Effector memory CD8-positive, alpha-beta T cell (primary cell): ENCODE results near the gene UTP25.
"Not testable (repeated sequence)": the region's sequence is repeated elsewhere in the genome, so short reads cannot be mapped to it uniquely, and the experiment has no call there.

ENCODE experiments used
- ATAC-seq: fragments of 150-1000 bp; cut with Tn5 transposase; replicated peaks from 2 replicates; pipeline ENCODE4 v1.10.0; 2021; ENCODE audit warnings: mild to moderate bottlenecking, moderate library complexity
- DNase-seq, 3 experiments: peaks; one replicate each; pipeline ENCODE4 v3.0.0; 2021
- H3K27ac Mint-ChIP-seq, 2 donors: one replicate each; pipeline ENCODE4 v1.8.0; 2022; ENCODE audit warnings: mild to moderate bottlenecking in 2 of 2, mixed read lengths in 2 of 2, moderate library complexity in 2 of 2
- H3K27me3 Mint-ChIP-seq, 2 donors: one replicate each; pipeline ENCODE4 v1.8.0; 2022; ENCODE audit warnings: mixed read lengths in 2 of 2
- H3K36me3 Mint-ChIP-seq: one replicate; pipeline ENCODE4 v1.8.0; 2022; ENCODE audit warnings: mild to moderate bottlenecking, moderate library complexity, mixed read lengths; ENCODE audit not compliant: insufficient read depth
- H3K4me1 Mint-ChIP-seq, 2 donors: one replicate each; pipeline ENCODE4 v1.8.0; 2022; ENCODE audit warnings: low read depth in 2 of 2, mixed read lengths in 2 of 2
- H3K4me3 Mint-ChIP-seq, 2 donors: one replicate each; pipeline ENCODE4 v1.8.0; 2022; ENCODE audit warnings: mild to moderate bottlenecking in 2 of 2, mixed read lengths in 2 of 2, moderate library complexity in 2 of 2
- H3K9me3 Mint-ChIP-seq, 2 donors: one replicate each; pipeline ENCODE4 v1.8.0; 2022; ENCODE audit warnings: mixed read lengths in 2 of 2

UTP25 gene

DNA sequence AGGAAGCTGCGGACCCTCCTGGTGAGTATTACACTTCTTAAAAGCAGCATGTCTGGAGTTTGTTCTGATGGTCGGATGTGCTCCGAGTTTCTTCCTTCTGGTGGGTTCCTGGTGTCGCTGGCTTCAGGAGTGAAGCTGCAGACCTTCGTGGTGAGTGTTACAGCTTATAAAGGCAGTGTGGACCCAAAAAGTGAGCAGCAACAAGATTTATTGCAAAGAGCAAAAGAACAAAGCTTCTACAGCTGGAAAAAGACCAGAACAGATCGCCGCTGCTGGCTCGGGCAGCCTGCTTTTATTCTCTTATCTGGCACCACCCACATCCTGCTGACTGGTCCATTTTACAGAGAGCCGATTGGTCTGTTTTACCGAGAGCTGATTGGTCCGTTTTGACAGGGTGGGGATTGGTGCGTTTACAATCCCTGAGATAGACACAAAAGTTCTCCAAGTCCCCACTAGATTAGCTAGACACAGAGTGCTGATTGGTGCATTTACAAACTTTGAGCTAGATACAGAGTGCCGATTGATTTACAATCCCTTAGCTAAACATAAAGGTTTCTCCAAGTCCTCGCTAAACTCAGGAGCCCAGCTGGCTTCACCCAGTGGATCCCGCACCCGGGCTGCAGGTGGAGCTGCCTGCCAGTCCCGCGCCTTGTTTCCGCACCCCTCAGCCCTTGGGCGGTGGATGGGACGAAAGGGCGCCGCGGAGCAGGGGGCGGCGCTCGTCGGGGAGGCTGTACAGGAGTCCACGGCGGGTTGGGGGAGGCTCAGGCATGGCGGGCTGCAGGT, 60.7 kb downstream of the UTP25 start:
- not testable (repeated sequence) for DNase-seq, ATAC-seq, H3K36me3 Mint-ChIP-seq, H3K4me1 Mint-ChIP-seq, H3K9me3 Mint-ChIP-seq, H3K27ac Mint-ChIP-seq, H3K4me3 Mint-ChIP-seq
- peaks cover 33 to 43% of the 10 kb centered on the region in 2 donors for H3K27me3 Mint-ChIP-seq

DNA sequence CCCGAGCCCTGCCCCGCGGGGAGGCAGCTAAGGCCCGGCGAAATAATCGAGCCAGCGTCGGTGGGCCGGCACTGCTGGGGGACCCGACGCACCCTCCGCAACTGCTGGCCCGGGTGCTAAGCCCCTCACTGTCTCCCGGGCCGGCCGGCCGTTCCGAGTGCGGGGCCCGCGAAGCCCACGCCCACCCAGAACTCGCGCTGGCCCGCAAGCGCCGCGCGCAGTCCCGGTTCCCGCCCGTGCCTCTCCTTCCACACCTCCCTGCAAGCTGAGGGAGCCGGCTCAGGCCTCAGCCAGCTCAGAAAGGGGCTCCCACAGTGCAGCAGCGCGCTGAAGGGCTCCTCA, 61.3 kb downstream of the UTP25 start:
- H3K36me3 Mint-ChIP-seq = no peaks in the 10 kb centered on the region
- no peak for ATAC-seq

DNA sequence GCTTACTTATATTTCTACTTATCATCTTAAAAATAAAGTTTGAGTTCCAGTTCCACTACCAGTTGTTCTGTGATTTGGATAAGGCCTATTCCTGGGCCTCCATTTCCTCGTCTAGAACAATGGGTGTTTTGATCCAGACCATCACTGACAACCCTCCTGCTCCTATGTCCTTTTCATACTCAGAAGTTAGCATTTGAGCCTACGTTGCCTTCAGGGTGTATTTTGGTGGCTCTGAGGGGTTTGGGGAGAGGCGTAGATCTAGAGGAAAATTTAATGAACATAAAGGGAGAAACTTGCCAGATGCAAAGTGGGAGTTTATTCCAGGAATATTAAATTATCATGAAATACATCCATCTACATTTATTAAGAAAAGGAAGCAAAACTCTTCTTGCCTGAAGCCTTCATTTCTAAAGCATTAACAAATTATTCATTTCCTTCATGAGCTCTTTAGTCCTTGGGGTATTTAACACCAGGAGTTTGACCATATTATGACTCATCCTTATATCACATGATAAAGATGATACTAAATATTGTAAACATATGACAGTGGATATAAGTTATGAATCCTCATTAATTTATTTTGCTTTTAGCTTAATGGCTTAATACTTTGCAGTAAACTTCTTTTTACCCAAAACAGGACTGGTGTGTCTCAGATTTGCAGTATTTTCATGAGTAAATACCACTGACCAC, 63.0 kb downstream of the UTP25 start:
- no peaks in the 10 kb centered on the region for H3K4me1 Mint-ChIP-seq
- ATAC-seq = no peak
- no peak overlapping the region for H3K27ac Mint-ChIP-seq
- no peaks in the 10 kb centered on the region for H3K36me3 Mint-ChIP-seq
- no peak for DNase-seq
- no peaks in the 10 kb centered on the region for H3K9me3 Mint-ChIP-seq
- H3K4me3 Mint-ChIP-seq = no peak overlapping the region
- H3K27me3 Mint-ChIP-seq = peaks cover 39 to 54% of the 10 kb centered on the region in 2 donors

More for the DNA sequence above, 61.3 kb downstream of the UTP25 start:
- Mint-ChIP-seq H3K4me1 (no peaks in the 10 kb centered on the region), H3K27me3 (peaks cover 34 to 43% of the 10 kb centered on the region in 2 donors), H3K27ac (no peak overlapping the region), H3K4me3 (no peak overlapping the region), H3K9me3 (no peaks in the 10 kb centered on the region)
- DNase-seq = no peak

DNA sequence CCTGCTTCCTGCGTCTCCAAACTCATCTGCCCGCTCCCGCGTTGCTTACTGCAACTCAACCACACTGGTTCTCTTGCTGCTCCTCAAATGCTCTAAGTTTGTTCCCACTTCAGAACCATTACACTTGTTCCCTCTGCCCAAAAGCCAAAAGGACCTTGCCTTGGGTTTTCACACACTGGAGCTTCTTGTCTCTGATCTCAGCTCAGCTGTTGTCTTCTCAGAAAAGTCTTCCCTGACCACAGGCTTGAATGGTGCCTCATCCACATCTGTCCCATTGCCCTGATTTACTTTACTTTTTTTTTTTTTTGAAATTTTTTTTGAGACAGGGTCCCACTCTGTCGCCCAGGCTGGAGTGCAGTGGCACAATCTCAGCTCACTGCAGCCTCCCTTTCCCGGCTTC, 66.0 kb downstream of the UTP25 start:
- peaks cover 36 to 44% of the 10 kb centered on the region in 2 donors for H3K27me3 Mint-ChIP-seq
- no peaks in the 10 kb centered on the region for H3K9me3 Mint-ChIP-seq
- no peaks in the 10 kb centered on the region for H3K4me1 Mint-ChIP-seq
- DNase-seq (no peak), ATAC-seq (no peak)
- no peak overlapping the region for H3K4me3 Mint-ChIP-seq
- H3K27ac Mint-ChIP-seq = no peak overlapping the region
- H3K36me3 Mint-ChIP-seq = no peaks in the 10 kb centered on the region

DNA sequence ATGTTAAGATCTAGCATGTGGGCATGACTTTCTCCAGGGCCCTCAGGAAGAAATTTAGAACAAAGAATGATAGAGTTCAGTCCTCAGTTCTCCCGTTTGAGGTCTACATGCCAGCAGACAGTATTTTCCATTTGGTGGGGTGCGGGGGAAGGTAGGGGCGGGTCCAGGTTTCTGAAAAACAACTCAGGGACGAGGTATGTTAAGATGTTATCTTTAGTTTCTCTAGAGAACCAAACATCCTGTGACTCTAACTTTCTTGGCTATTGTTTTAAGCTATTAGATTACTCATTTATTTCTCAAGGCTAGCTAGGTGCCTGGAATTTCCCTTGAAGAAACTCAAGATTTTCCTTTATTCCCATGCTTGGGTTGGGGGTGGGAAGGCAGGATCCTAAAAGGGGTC, 67.9 kb downstream of the UTP25 start:
- H3K36me3 Mint-ChIP-seq = no peaks in the 10 kb centered on the region
- no peaks in the 10 kb centered on the region for H3K4me1 Mint-ChIP-seq
- H3K27me3 Mint-ChIP-seq = peaks cover 43 to 53% of the 10 kb centered on the region in 2 donors
- no peak for DNase-seq
- H3K9me3 Mint-ChIP-seq = no peaks in the 10 kb centered on the region
- no peak for ATAC-seq
- H3K27ac Mint-ChIP-seq = no peak overlapping the region
- no peak overlapping the region for H3K4me3 Mint-ChIP-seq

DNA sequence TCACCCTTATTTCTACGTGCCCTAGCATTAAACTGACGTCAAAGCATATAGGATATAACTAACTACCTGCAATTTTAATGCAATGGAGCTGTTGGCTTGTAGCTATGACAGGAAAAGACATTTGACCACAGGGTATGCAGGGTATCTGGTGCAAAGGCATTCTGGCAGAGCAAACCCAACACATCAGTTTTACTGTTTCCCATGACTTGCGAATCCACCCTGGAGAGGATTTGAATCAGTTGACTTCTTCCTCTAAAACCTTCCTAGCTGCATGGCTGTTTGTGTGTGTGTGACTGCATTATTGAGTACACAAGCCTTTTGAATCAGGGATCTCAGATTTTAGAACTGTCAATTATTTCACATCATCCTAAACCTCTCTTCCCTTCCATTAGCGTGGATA, 68.6 kb downstream of the UTP25 start:
- H3K36me3 Mint-ChIP-seq = no peaks in the 10 kb centered on the region
- H3K27me3 Mint-ChIP-seq = peaks cover 43 to 55% of the 10 kb centered on the region in 2 donors
- no peak for ATAC-seq
- H3K9me3 Mint-ChIP-seq = no peaks in the 10 kb centered on the region
- H3K4me3 Mint-ChIP-seq = no peak overlapping the region
- no peak for DNase-seq
- H3K4me1 Mint-ChIP-seq = no peaks in the 10 kb centered on the region
- H3K27ac Mint-ChIP-seq = no peak overlapping the region

DNA sequence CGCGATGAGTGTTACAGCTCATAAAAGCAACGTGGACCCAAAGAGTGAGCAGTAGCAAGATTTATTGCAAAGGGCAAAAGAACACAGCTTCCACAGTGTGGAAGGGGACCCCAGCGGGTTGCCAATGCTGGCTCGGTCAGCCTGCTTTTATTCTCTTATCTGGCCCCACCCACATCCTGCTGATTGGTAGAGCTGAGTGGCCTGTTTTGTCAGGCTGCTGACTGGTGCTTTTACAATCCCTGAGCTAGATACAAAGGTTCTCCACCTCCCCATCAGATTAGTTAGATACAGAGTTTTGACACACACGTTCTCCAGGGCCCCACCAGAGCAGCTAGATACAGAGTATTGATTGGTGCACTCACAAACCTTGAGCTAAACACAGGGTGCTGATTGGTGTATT, 70.5 kb downstream of the UTP25 start:
- not testable (repeated sequence) for H3K4me1 Mint-ChIP-seq, H3K9me3 Mint-ChIP-seq, ATAC-seq, H3K4me3 Mint-ChIP-seq, DNase-seq, H3K36me3 Mint-ChIP-seq, H3K27ac Mint-ChIP-seq
- H3K27me3 Mint-ChIP-seq = peaks cover 49 to 60% of the 10 kb centered on the region in 2 donors

DNA sequence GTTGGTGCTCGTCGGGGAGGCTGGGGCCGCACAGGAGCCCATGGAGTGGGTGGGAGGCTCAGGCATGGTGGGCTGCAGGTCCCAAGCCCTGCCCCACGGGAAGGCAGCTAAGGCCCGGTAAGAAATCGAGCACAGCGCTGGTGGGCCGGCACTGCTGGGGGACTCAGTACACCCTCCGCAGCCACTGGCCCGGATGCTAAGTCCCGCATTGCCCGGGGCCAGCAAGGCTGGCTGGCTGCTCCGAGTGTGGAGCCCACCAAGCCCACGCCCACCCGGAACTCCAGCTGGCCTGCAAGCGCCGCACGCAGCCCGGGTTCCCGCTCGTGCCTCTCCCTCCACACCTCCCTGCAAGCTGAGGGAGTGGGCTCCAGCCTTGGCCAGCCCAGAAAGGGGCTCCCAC, 71.1 kb downstream of the UTP25 start:
- H3K4me3 Mint-ChIP-seq = not testable (repeated sequence)

DNA sequence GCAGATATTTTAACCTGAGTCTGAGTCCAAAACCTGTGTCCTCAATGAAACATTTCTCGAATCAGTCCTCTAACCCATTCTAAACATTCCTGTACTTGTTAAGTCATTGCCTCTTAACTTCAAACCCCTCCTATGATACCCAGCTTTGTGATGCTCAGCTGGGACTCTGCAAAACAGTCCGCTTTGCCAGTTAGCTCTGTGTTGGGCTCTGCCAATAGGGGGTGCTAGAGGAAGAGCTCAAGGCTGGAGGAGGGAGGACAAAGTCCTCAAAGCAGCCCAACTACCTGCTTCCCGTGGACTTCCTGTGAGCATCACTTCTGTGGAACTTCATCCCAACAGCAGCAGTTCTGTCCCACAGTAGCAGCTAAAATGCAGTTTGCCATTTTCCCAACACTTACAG, 72.2 kb downstream of the UTP25 start:
- peaks cover 41 to 45% of the 10 kb centered on the region in 2 donors for H3K27me3 Mint-ChIP-seq
- ATAC-seq (no peak), DNase-seq (no peak)
- no peak overlapping the region for H3K4me3 Mint-ChIP-seq
- H3K36me3 Mint-ChIP-seq = no peaks in the 10 kb centered on the region
- H3K9me3 Mint-ChIP-seq = no peaks in the 10 kb centered on the region
- H3K4me1 Mint-ChIP-seq = no peaks in the 10 kb centered on the region
- no peak overlapping the region for H3K27ac Mint-ChIP-seq

More for the DNA sequence above, 71.1 kb downstream of the UTP25 start:
- H3K9me3 Mint-ChIP-seq, H3K27ac Mint-ChIP-seq, H3K4me1 Mint-ChIP-seq, H3K36me3 Mint-ChIP-seq, DNase-seq, ATAC-seq: not testable (repeated sequence)
- H3K27me3 Mint-ChIP-seq = peaks cover 46 to 56% of the 10 kb centered on the region in 2 donors

DNA sequence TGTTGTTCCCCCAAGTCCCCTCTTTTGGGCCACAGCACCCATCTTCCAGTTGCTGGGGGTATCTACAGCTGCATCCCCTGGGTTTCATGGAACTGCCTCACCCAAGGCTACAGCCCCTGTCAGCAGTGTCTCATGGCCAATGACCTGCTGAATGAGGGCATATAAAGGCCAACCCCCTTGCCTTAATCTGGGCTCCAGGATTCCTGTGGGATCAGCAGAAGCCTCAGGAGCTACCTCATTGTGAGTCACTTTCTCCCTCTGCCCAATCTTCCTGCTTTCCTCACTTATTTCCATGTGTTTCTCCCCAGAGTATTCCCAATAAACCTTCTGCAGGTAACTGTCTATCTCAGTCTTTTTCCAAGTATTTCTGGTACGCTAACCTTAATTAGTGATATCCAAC, 73.0 kb downstream of the UTP25 start:
- peaks cover 36 to 37% of the 10 kb centered on the region in 2 donors for H3K27me3 Mint-ChIP-seq
- H3K36me3 Mint-ChIP-seq = no peaks in the 10 kb centered on the region
- DNase-seq (no peak), ATAC-seq (no peak)
- no peaks in the 10 kb centered on the region for H3K9me3 Mint-ChIP-seq
- H3K4me1 Mint-ChIP-seq = no peaks in the 10 kb centered on the region
- no peak overlapping the region for H3K4me3 Mint-ChIP-seq
- H3K27ac Mint-ChIP-seq = no peak overlapping the region

DNA sequence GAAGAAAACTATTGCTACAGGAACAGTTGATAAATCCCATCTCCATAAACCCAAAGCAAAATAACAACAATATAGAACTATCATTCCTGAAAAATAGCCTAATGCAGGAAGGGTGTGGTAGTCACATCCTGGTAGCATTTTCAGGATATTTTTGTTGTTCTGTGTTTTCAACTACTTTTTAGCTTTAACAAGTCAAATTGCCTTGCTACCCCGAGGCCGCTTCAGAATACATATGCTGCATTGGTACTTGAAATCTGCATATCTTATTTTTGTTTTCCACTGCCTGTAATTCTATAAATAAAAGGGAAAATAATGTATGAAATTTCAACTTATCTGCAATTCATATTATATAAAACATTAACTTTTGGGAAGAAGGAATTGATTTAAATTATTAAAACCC, 73.4 kb downstream of the UTP25 start:
- H3K27me3 Mint-ChIP-seq = peaks cover 31 to 32% of the 10 kb centered on the region in 2 donors
- no peak for ATAC-seq
- no peak overlapping the region for H3K4me3 Mint-ChIP-seq
- no peak for DNase-seq
- H3K4me1 Mint-ChIP-seq = no peaks in the 10 kb centered on the region
- no peaks in the 10 kb centered on the region for H3K9me3 Mint-ChIP-seq
- H3K27ac Mint-ChIP-seq = no peak overlapping the region
- H3K36me3 Mint-ChIP-seq = no peaks in the 10 kb centered on the region

DNA sequence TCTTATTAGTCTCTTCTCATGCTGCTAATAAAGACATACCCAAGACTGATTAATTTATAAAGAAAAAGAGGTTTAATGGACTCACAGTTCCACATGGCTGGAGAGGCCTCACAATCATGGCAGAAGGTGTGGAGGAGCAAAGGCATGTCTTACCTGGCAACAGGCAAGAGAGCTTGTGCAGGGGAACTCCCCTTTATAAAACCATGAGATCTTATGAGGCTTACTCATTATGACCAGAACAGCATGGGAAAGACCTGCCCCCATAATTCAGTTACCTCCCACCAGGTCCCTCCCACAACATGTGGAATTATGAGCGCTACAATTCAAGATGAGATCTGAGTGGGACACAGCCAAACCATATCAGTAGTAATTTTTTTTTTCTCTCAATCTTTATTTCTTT, 77.0 kb downstream of the UTP25 start:
- H3K36me3 Mint-ChIP-seq, H3K4me1 Mint-ChIP-seq, ATAC-seq, H3K27ac Mint-ChIP-seq, DNase-seq, H3K9me3 Mint-ChIP-seq, H3K4me3 Mint-ChIP-seq: not testable (repeated sequence)
- H3K27me3 Mint-ChIP-seq = peaks cover 15 to 19% of the 10 kb centered on the region in 2 donors
